Spleen (tissue), 7 donors: ENCODE results near the gene TTN.

Experiments used
- CTCF ChIP-seq, 11 experiments: fragments of 200-600 bp in 7 of 11; fragments of 450-650 bp in 4 of 11; sonication (generic) in 4 of 11; IDR thresholded peaks in 8 of 11; conservative IDR thresholded peaks in 3 of 11; 1 replicate in 7 of 11; 2 replicates in 4 of 11; pipeline versions ENCODE4 v1.4.0 to v1.8.0; 2016 to 2021; ENCODE audit warnings: antibody characterized with exemption in 11 of 11, inconsistent platforms in 4 of 11, mild to moderate bottlenecking in 1 of 11
- POLR2AphosphoS5 ChIP-seq, 3 donors: sonication (generic); formaldehyde crosslinking; IDR thresholded peaks; one replicate each; pipeline ENCODE4 v1.5.1; 2017; ENCODE audit warnings: antibody characterized with exemption in 3 of 3
- donor health status: DM: no; HTN: no; CAD: no; lungs with moderate emphysema.
- donor health status: DM: no; HTN: no; CAD: no.
- donor health status: DM: no; HTN: no; CAD: no.

GRCh38 chr2:178482437-178482836, 324.8 kb downstream of the TTN start:
- TF ChIP-seq CTCF (IDR thresholded peaks at IDR 0.05 in 8 of 11, conservative IDR thresholded peaks at IDR 0.05 in 3 of 11) = no peak
- no peak for TF ChIP-seq POLR2AphosphoS5 (IDR thresholded peaks at IDR 0.05)
